ENCODE measurements around the gene IGF2BP3. TPM values are rescaled to one million over a fixed set of nuclear protein-coding genes. Genes with fewer than 3 reads are reported as not detected.

The IGF2BP3 gene
- total and polyA plus RNA-seq, 10 of the 15 experiments (the other 5 are each of a cell fraction or from before 2014, with no cell fraction given): 4.6 to 61.2 (median 36.9) TPM

- TF ChIP-seq ZBTB40 (IDR thresholded peaks at IDR 0.05; ENCODE audit: borderline replicate concordance): no peak
- peak; percentile 28 for TF ChIP-seq MEF2B (IDR thresholded peaks at IDR 0.05; ENCODE audit: partially characterized antibody, poor library complexity, severe bottlenecking)
- TF ChIP-seq TARDBP (IDR thresholded peaks at IDR 0.05; ENCODE audit: borderline replicate concordance): peak; percentile 37; the same call in 1 of the 2 replicates
- TF ChIP-seq USF2 (IDR thresholded peaks at IDR 0.05; ENCODE audit: borderline replicate concordance, low read depth, low read length): no peak; the same call in 1 of the 2 replicates
- peak; percentile 77; the same call in 1 of the 2 replicates for TF ChIP-seq RCOR1 (conservative IDR thresholded peaks at IDR 0.05; ENCODE audit: low read depth, low read length)
- TF ChIP-seq HDAC6 (IDR thresholded peaks at IDR 0.05; ENCODE audit: unreplicated experiment): no peak
- 0 out of 2 replicates have a peak, but pooled peaks have one; percentile 58 for TF ChIP-seq PAX5 (IDR thresholded peaks at IDR 0.05; ENCODE audit: borderline replicate concordance, low read depth, low read length)
- no peak for TF ChIP-seq PKNOX1 (IDR thresholded peaks at IDR 0.05)
- no peak for TF ChIP-seq KAT2A (conservative IDR thresholded peaks at IDR 0.05; ENCODE audit: control insufficient read depth, low read depth, low read length)
- TF ChIP-seq SPI1 (IDR thresholded peaks at IDR 0.05; ENCODE audit: borderline replicate concordance, insufficient read depth, low read depth, low read length): peak; percentile 61
- TF ChIP-seq NFIC (IDR thresholded peaks at IDR 0.05; ENCODE audit: low read depth, low read length): no peak
- TF ChIP-seq ZBED1 (IDR thresholded peaks at IDR 0.05; ENCODE audit: borderline replicate concordance): no peak
- peak; percentile 52; the same call in 1 of the 2 replicates for TF ChIP-seq CHD2 (IDR thresholded peaks at IDR 0.05; ENCODE audit: borderline replicate concordance, low read depth, low read length)
- no peak for TF ChIP-seq PAX8 (IDR thresholded peaks at IDR 0.05)
- no peak for TF ChIP-seq SREBF1 (IDR thresholded peaks at IDR 0.05; ENCODE audit: low read length)
- no peak for TF ChIP-seq SRF (IDR thresholded peaks at IDR 0.05; ENCODE audit: low read depth in 2 of 2, low read length in 2 of 2)
- no peak for TF ChIP-seq RFX5 (IDR thresholded peaks at IDR 0.05; ENCODE audit: low read depth, low read length)
- TF ChIP-seq FOXM1 (IDR thresholded peaks at IDR 0.05; ENCODE audit: low read depth, low read length): peak; percentile 42; the same call in 1 of the 2 replicates
- no peak for TF ChIP-seq KLF5 (IDR thresholded peaks at IDR 0.05; ENCODE audit: partially characterized antibody)
- peak; percentile 93 for TF ChIP-seq SMARCA5 (IDR thresholded peaks at IDR 0.05)
- peak; percentile 21; the same call in 1 of the 2 replicates for TF ChIP-seq ZNF384 (IDR thresholded peaks at IDR 0.05; ENCODE audit: borderline replicate concordance, low read depth, low read length)
- no peak for TF ChIP-seq STAT1 (conservative IDR thresholded peaks at IDR 0.05)
- no peak for TF ChIP-seq CHD4 (IDR thresholded peaks at IDR 0.05)
- no peak for TF ChIP-seq FOS (IDR thresholded peaks at IDR 0.05; ENCODE audit: borderline replicate concordance, extremely low read depth, insufficient read length)
- peak; percentile 93 for TF ChIP-seq TCF3 (IDR thresholded peaks at IDR 0.05; ENCODE audit: borderline replicate concordance, insufficient read depth, low read depth, low read length)
- peak; percentile 75; the same call in 1 of the 2 replicates for TF ChIP-seq TAF1 (IDR thresholded peaks at IDR 0.05; ENCODE audit: borderline replicate concordance, low read depth, low read length)
- TF ChIP-seq CBFB (IDR thresholded peaks at IDR 0.05; ENCODE audit: low read depth): no peak
- no peak for TF ChIP-seq WRNIP1 (IDR thresholded peaks at IDR 0.05; ENCODE audit: borderline replicate concordance, low read depth, low read length)
Measured at GRCh38 chr7:23273141-23273599, 197.1 kb downstream of the IGF2BP3 start (continued).

All from GM12878 (cell line).